NB4 (cell line): ENCODE results near the gene IFTAP.
"Not testable (repeated sequence)": the region's sequence is repeated elsewhere in the genome, so short reads cannot be mapped to it uniquely, and the experiment has no call there.

ENCODE experiments used
- DNase-seq: peaks from one replicate; pipeline ENCODE4 v3.0.0; 2010; ENCODE audit warnings: low read depth
- H3K4me3 ChIP-seq: one replicate; pipeline ENCODE4 v1.5.1; 2011; ENCODE audit warnings: mild to moderate bottlenecking, low read depth, low read length, moderate library complexity
- CTCF ChIP-seq: IDR thresholded peaks from one replicate; pipeline ENCODE4 v1.5.1; 2012; ENCODE audit warnings: low read depth, low read length
- MAX ChIP-seq: IDR thresholded peaks from 2 replicates; pipeline ENCODE4 v1.6.1; 2011; ENCODE audit warnings: low read depth, low read length
- MYC ChIP-seq: IDR thresholded peaks from 2 replicates; pipeline ENCODE4 v1.6.1; 2011; ENCODE audit warnings: low read depth, low read length
- POLR2A ChIP-seq: IDR thresholded peaks from 2 replicates; pipeline ENCODE4 v1.6.1; 2011; ENCODE audit warnings: mild to moderate bottlenecking; ENCODE audit not compliant: insufficient read length; ENCODE audit errors: extremely low read depth

The IFTAP gene

GRCh38 chr11:36635066-36635862 lies 41.0 kb downstream of the IFTAP start:
- TF ChIP-seq CTCF (no peak), MYC (no peak), POLR2A (no peak), MAX (no peak)
- DNase-seq, result no peak
- no peak overlapping the region for H3K4me3 ChIP-seq

GRCh38 chr11:36638556-36638955 lies 44.3 kb downstream of the IFTAP start:
- TF ChIP-seq MAX (no peak), CTCF (no peak), MYC (no peak), POLR2A (no peak)
- H3K4me3 ChIP-seq, result no peak overlapping the region
- DNase-seq, result no peak

- H3K4me3 ChIP-seq, result no peak overlapping the region
- TF ChIP-seq MYC, result no peak
- TF ChIP-seq CTCF, result no peak
- peak; percentile 50; the same call in 1 of the 2 replicates for TF ChIP-seq MAX
- no peak for DNase-seq
These were observed 63.4 kb downstream of the IFTAP start for GRCh38 chr11:36657610-36658267.

- H3K4me3 ChIP-seq, DNase-seq: not testable (repeated sequence)
These were observed 67.1 kb downstream of the IFTAP start for GRCh38 chr11:36661359-36661758.

GRCh38 chr11:36672815-36673450 lies 78.6 kb downstream of the IFTAP start:
- DNase-seq, result peak; percentile 36
- no peak for TF ChIP-seq MAX
- TF ChIP-seq CTCF, result peak; percentile 33
- no peak overlapping the region for H3K4me3 ChIP-seq

GRCh38 chr11:36679547-36679946 lies 85.2 kb downstream of the IFTAP start:
- not testable (repeated sequence) for DNase-seq, H3K4me3 ChIP-seq

GRCh38 chr11:36683818-36684217 lies 89.5 kb downstream of the IFTAP start:
- TF ChIP-seq POLR2A (no peak), MAX (no peak), CTCF (no peak), MYC (no peak)
- no peak overlapping the region for H3K4me3 ChIP-seq
- no peak for DNase-seq
